ENCODE data around the gene PPP2R5A.
"Not testable (repeated sequence)": the region's sequence is repeated elsewhere in the genome, so short reads cannot be mapped to it uniquely, and the experiment has no call there.

The PPP2R5A gene

DNA sequence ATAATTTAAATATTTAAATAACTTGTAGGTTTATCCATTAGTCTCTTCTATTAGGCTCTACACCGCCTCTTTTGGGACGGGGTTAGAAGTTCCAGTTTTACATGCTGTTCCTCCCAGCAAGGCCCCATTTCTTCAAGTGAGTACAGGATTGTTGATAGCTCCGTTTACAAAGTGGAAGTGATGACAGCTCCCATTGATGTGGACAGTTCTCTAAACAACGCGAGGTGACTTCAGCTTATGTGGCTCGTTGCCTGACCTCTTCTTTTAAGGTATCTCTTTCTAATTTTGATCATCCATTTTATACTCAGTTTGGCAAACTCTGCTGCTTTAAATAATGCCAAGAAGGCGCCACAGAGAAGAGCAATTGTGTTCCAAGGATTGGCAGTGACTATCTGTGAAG, 79.8 kb downstream of the PPP2R5A start:
- DNase-seq = no peak

DNA sequence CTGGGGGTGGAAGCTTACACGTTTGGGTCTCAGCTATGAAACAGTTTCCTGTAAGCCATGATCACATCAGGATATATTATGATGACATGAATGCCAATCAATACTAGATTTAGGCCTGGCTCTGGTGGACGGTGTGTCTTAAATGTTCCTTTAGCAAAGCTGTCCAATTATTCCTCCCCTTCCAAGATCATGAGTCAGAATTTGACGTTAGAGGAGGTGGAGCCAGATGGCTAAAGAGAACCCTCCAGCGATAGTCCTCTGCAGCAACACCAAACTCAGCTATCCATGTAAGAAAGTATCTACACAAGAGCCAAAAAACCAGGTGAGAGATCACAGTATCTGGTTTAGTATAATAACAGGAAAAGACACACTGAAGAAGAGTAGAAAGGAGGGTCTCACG, 81.7 kb downstream of the PPP2R5A start:
- DNase-seq = no peak

DNA sequence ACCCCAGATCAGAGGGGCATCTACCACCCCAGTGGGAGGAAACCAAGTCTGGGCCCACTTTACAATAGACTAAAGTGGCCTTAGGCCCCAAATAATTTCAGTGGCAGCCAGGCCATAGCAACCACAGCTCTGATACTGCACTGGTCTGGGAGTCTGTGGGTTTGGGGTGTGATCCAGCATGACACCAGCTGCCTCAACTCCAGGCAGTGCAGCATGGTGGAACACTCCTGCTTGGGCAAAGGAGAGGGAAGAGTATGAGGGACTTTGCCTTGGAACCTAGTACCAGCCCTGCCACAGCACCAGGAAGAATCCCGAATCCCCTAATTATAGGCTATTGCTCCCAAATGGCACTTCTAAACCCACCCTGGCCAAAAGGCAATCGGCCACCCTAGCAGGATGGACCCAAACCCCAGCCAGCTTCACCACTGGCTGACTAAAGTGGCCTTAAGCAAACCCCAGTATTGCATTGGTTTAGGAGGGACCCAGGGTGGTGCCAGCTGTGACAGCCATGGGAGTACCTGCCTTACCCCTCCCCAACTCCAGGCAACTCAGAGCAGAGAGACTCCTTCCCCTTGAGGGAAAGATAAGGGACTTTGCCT, 82.4 kb downstream of the PPP2R5A start:
- no peak for DNase-seq

DNA sequence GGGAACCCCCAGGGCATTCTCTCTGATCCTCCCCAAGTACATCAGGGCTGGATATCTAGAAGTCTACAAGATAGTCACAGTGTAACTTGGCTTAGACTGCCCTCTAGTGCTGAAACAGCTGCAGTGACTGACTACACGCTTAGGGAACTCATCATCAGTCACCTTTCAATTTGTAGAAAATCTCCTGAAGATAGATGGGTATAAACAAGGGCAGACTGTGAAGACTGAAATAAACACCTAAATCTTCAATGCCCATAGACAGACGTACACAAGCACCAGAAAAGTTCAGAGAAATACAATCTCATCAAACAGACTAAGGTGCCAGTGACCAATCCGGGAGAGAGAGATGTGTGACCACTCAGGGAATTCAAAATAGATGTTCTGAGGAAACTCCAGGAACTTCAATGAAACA, 82.9 kb downstream of the PPP2R5A start:
- DNase-seq = no peak

DNA sequence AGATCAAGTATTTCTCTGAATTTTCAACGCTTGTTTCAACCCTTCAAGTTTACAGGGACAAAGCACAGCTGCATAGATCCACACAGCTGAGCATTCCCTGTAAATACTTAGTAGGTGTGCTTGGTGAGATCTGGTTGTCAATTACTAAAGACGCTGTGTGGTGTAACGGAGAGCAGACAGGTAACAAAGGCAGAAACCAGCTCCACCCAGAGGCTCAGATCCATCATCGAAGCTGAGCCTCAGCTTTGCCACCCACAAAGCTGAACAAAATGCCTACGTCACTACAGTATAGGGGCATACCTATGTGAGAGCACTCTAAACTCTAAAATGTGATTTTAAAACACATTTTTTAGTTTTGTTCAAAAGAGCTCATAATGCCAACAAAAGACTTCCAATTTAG, 90.8 kb downstream of the PPP2R5A start:
- no peak for DNase-seq

DNA sequence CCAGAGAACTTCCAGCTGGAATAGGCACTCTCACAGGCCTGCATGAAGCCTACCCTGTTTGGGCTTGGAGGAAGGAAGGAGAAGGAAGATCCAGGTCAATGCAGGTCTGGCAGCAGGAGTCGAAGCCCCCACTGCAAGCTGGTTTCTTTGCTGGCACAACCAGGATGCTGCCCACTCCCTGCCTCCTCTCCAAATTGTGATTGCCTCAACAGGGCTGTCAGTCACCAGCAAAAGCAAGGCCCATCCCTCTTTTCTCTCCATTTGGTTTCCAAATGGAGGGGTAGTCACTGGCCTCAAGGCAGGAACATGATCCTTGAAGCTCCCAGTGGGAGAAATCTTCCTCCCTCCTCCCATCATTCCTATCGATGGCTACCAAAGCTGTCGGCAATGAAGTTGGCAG, 92.4 kb downstream of the PPP2R5A start:
- no peak for DNase-seq

DNA sequence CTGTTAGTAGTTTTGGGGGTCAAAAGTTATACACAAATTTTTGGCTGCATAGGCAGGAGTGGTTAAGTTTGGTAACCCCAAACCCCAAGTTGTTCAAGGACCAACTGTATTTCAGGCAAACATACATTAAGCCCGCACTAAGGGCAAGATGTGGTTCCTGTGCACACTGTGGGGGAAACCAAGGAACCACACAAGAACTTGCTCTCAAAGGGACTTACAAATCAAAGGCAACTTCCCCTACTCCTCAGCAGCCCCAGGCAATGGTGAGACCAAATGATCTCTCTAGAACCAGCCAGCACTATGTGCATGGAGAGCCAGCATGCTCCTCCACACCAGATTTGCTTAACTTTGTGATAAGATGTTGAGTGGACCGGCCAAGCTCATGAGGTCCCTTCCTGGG, 94.2 kb downstream of the PPP2R5A start:
- DNase-seq = no peak

DNA sequence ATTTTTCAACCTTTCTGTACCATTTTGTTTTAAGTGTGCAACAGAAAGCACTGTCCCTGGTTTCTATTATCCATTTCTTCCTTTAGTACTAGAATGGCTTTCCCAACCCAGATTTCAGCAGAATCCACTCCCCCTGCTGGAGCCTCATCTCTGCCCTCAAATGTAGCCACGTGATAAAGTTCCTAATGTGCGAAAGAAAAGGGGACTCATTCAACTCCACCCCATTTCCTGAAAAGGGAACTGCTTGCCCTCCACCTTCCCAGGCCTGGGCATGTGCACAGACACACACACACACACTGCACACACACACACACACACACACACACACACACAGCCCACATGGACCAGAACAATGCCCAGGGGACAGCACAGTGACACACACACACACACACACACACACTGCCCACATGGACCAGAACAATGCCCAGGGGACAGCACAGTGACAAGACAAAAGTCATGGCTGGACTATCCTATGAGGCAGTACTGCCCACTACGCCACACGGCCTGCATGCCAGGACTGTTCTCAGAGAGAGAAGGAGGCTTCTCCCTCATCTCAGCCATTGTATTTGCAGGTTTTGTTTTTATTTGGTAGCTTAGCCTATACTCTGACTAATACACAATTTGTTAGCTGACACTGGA, 96.3 kb downstream of the PPP2R5A start:
- DNase-seq = no peak

DNA sequence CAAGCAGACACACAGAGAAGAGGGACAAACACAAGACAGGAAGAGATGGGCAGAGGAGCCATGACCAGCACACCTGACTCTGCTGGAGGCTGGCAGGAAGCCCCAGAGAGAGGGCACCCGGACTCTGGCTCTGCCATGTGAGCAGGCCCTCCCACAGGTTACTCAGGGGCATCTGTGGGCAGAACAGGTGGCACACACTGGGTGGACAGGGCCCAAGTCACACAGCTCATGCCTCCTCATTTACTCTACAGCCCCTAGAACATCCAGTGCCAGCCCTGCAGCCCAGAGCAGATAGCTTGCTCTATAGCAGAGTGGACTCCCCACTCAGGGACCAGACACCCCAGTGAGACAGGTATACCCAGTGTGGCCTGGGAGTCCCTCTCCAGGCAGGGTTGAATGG, 100.8 kb downstream of the PPP2R5A start:
- DNase-seq = no peak

DNA sequence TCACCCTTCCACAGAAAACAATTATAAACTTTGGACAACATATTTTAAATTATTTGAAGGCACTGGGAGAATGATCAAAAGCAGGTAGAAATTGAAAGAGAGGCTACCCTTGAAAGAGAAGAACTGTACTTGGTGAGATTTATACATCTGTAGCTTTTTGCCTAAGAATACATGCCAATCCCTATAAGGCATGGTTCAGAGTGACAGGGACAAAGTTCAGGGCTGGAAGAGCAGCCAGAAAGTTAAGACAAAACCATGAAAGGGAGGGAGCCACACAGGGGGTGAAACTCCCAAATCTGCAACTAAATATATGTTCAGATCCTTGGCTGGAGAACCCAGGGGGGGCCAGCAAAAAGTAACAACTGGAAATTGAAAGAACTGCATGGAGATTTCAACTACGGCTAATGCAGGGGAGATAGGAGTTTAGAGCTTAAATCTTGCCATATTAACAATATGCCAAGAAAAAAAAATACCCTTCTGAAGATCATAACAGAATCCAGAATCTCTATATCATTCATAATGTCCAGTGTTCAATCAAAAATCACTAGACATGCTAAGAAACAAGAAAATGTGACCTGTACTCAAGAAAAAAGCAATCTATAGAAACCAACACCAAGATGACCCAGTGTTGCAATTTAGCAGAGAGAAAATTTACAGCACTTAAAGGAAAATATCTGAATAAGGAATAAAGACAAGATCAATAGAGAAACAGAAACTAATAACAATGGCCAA, 103.9 kb downstream of the PPP2R5A start:
- DNase-seq = no peak

DNA sequence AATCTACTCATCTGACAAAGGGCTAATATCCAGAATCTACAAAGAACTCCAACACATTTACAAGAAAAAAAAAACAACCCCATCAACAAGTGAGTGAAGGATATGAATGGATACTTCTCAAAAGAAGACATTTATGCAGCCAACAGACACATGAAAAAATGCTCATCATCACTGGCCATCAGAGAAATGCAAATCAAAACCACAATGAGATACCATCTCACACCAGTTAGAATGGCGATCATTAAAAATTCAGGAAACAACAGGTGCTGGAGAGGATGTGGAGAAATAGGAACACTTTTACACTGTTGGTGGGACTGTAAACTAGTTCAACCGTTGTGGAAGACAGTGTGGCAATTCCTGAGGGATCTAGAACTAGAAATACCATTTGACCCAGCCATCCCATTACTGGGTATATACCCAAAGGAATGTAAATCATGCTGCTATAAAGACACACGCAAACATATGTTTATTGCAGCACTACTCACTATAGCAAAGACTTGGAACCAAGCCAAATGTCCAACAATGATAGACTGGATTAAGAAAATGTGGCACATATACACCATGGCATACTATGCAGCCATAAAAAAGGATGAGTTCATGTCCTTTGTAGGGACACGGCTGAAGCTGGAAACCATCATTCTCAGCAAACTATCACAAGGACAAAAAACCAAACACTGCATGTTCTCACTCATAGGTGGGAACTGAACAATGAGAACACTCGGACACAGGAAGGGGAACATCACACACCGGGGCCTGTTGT, 110.6 kb downstream of the PPP2R5A start:
- not testable (repeated sequence) for DNase-seq

DNA sequence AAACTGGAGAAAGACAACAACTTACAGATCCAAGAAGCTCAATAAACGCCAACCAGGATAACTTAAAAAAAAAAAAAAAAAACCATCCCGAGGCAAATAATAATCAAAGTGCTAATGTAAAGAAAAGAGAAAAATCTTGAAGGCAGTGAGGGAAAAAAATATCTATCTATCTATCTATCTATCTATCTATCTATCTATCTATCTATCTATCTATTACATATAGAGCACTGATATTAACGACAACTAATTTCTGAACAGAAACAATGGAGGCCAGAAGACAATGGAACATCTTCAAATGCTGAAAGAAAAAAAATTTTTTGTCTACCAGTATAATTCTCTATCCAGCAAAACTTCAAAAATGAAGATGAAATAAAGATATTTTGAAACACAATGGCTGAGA, 111.4 kb downstream of the PPP2R5A start:
- no peak for DNase-seq

DNA sequence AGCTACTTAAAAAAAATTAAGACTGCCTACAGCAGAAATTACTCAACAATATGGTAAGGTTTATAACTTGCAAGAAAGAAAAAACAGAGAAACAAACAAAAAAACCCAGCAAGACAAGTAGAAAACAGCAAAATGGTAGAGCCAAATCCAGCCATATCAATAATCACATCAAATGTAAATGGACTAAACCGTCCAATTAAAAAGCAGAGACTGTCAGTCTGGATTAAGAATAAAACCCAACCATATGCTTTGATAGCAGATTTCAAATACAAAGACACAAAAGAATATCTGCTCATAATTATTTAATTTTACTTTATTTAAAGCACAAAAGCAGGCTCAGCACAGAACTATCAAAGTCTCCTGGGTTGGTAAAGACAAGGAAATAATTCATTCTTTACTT, 112.0 kb downstream of the PPP2R5A start:
- DNase-seq = no peak

DNA sequence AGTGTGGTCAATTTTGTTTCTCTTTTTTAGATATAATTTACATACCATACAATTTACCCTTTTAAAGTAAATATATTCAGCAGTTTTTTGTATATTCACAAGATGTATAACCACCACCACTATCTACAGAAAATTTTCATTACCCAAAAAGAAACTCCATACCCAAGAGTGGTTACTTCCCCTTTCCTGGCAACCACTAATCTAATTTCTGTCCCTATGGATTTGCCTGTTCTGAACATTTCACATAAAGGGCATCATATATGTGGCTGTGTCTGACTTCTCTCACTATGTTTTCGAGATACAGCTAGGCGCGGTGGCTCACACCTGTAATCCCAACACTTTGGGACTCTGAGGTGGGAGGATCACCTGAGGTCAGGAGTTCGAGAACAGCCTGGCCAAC, 115.8 kb downstream of the PPP2R5A start:
- no peak for DNase-seq

DNA sequence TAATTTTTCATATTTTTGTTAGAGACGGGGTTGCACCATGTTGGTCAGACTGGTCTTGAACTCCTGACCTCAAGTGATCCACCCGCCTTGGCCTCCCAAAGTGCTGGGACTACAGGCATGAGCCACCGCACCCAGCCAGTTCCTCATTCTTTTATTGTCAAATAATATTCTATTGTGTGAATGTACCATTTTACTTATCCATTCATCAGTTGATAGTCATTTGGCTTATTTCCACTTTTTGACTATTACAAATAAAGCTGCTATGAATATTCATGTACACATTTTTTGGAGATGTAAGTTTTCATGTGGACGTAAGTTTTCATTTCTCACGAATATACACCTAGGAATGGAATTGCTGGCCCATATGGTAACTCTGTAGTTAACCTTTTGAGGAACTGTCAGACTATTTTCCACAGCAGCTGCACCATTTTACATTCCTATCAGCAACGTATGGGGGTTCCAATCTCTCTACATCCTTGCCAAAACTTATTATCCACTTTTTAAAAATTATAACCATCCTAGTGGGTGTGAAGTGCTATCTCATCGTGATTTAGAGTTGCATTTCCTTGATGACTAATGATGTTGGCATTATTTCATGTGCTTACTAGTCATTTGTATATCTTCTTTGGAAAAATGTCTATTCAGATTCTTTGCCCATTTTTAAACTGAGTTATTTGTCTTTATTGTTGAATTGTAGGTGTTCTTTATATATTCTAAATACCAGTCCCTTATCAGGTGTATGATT, 116.8 kb downstream of the PPP2R5A start:
- no peak for DNase-seq

DNA sequence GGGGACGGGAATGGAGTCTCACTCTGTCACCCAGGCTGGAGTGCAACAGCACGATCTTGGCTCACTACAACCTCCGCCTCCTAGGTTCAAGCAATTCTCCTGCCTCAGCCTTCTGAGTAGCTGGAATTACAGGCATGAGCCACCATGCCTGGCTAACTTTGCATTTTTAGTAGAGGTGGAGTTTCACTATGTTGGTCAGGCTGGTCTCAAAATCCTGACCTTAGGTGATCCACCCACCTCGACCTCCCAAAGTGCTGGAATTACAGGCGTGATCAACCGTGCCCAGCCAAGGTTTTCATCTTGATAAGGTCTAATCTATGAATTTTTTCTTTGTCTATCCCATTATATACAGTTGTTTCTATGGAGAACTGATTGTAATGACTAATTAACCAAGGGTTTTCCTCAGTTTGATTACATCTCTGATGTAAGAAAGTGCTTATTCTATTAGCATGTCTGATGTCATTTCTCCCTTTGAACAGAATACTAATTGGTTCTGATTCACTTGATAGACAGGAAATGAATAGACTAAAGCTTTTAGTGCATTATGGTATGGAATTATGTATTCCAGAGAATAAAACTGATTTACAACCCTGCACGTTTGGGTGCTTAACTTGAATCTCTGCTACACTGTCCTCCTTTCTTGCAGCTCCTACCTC, 117.6 kb downstream of the PPP2R5A start:
- no peak for DNase-seq

DNA sequence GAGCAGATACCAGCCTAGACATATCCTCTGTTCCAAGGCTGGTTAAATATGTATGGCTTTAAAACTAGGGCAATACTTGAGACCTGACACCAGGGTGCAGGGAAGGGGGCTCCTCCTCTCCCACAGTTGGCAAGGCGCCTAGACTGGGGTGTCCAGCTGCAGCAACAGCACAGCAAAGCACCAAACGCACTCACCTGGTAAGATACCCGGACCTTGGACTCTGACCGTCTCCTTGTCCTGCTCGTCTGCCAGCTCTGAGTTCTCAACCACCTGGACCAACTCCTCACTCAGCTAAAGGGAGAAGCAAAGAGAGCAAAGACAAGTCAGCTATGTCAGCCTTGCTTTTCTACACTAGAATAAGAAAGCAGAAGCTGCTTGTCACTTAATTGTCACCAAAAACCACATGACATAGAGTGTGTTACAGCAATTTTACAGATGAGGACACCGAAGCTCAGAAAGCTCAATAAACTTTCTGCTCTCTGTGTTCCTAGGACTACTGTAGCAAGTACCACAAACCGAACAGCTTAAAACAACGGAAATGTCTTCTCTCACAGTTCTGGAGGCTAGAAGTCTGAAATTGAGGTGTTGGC, 125.1 kb downstream of the PPP2R5A start:
- DNase-seq = no peak

All from NCI-H510A (cell line).